EL (cell line): ENCODE results near the gene TMEM222.

Experiments used
- DNase-seq: peaks from one replicate; pipeline ENCODE4 v3.0.0-alpha.2; 2016

The TMEM222 gene

GRCh38 chr1:27306892-27307761, 14.8 kb upstream of the TMEM222 start:
- no peak for DNase-seq

DNA sequence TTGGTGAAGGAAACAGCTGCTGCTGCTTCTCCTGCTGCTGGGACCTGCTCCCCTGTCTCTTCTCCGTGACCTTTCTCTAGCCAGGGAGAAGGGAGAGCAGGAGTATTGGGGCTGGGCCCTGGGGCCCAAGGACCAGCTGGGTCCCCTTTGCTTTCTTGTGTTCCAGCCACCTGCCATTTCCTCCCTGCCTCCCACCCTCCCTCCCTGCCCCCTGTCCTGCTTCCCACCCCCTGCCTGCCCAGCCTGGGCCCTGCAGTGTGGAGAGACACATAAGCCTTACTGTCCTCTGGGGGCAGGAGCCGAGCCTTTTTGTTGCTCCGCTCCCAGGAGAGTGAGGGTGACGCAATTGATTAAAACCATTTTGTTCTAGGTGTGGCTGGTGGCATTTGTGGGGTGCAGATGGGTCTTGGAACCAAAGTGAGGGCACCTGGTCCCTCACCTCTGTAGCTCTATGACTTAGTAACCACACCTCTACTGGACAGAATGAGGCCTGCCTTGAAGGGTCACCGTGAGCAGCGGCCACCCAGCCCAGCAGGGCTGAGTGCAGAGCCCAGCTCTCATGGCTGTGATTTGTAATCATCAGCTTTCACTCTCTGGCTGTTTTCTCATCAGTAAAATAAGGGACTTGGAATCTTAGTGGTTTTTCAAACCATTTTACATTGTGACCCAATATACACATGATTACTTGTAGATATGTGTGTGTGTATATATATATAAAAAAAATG, 13.9 kb upstream of the TMEM222 start:
- no peak for DNase-seq

GRCh38 chr1:27314169-27314568, 7.8 kb upstream of the TMEM222 start:
- DNase-seq = no peak

GRCh38 chr1:27314737-27315136, 7.2 kb upstream of the TMEM222 start:
- DNase-seq = no peak

DNA sequence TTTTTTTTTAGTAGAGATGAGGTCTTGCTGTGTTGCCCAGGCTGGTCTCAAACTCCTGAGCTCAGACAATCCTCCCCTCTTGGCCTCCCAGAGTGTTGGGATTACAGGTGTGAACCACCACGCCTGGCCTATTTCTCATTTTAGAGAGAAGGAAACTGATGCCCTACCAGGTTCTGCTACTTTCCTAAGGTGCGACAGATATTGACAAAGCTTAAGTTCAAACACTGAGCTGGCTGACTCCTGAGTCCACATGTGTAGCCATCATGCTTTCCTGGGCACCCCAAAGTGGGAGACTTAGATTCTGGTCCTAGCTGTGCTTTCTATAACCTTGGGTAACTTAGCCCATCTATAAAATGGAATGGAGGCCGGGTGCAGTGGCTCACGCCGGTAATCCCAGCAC, 5.1 kb upstream of the TMEM222 start:
- DNase-seq = no peak

DNA sequence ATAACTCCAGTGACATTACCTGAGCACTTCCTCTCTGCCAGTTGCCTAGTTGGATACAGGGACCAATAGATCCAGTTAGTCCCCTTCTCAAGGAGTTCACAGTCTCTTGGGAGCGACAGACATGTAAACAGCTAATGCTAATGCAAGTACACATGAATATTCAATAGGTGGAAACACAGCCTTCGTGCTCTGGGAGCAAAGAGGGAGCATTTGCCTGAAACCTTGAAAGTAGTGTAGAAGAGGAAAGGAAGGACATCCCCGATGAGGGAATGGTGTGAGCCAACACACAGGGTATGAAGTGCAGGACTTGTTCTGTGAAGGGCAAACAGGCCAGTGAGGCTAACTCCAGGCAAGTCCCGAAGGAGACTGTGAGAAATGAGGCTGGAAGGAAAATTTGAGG, 3.8 kb upstream of the TMEM222 start:
- DNase-seq = no peak

DNA sequence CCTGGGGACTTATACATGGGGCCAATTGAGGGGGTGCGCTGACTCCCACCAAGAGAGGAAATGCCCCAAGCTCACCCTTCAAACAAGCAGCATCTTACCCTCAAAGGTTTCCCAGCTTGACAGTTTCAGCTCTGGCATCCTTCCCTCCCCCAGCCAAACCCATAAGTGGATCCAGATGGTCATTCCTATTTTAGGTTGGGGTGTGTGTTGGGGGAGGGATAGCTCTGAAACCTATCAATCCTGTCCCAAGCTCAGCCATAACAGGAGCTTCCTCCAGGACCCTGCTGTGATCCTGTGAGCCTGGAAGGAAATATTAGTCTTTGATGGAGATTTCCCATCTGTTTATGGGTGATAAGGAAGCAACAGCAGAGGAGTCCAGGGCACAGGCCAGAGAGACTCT, 3.4 kb upstream of the TMEM222 start:
- peak; percentile 28 for DNase-seq

DNA sequence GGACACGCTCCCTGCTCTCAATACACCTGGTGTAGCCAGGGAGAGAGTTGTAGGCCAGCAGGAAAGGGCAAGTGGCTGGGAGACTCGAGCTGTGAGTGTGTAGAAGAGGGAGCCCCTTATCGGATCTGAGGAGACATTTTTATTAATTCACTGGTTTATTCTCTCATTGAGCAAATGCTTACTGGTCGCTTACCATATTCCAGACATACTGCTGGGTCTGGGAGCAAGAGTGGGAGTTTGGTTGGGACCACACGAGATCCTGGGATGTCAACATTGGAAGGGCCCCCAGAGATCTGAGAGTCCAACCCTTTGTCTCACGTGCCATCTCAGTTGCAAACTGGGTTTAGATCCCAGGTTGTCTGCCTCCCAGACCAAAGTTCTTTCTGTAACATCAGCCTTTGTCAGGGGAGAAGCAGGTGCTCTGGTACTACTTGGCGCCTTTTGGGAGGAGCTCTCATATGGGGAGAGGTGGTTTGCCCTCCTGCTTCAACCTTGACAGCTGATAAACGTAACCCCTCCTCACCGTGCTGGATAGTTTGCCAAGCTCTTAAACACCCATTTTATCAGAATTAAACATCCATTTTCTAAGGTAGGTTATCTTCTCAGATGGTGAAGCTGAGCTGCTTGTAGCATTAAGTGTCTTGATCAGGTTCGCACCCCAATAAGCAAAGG, 742 bp downstream of the TMEM222 start:
- no peak for DNase-seq

- no peak for DNase-seq
These were observed 3.3 kb downstream of the TMEM222 start for GRCh38 chr1:27325286-27325685.

DNA sequence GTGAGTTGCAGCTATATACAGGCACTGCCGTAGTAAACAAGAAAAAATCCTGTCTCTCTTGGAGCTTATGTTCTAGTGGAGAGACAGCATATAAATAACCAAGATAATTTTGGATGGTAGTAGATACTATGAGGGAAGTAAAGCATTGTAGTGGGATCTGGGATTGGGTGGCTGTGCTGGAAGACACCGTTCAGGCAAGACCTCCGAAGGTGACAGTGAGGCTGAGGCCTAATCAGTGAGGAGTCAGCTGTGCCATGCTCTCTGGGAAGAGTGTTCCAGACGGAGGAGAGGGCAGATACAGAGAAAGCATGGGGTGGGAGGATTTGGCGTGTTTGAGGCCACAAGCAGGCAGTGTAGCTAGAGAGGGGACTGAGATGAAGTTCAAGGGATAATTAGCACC, 6.0 kb downstream of the TMEM222 start:
- DNase-seq = no peak

GRCh38 chr1:27330786-27331185, 8.8 kb downstream of the TMEM222 start:
- no peak for DNase-seq

DNA sequence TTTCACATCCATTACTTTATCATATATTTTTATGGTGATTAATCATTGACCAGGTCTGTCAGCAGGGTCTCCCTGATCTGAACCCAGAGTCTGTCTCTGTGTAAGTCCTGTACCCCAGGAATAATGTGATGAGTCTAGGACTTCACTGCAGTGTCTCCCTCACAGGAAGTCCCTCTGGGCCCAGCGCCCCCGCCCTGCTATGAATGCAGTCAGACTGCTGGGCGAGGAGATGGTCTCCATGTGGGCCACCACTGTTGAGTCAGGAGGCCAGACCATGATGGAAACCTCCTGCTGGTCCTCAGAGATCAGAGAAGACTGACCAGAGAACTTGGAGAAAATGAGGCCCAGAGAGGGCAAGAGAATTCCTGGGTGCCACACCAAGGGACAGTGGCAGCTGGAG, 9.5 kb downstream of the TMEM222 start:
- no peak for DNase-seq

DNA sequence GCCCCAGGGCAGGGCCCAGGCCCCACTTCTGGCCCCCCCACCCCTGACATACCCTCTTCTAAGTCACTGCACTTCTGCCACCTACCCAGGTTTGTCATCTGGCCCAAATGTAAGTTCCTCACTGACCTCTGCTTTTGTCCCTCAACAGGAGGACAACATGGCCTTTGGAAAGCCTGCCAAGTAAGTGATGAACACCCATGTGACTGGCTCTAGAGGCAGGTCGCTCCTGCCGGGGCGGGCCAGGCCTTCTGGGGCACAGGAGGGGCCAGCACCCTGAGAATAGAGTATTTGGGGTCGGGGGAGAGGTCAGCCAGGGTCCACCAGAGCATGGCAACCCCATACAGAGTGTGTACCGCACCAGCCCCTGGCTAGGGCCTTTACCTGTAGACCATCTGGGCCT, 10.0 kb downstream of the TMEM222 start:
- DNase-seq = no peak

GRCh38 chr1:27332536-27333281, 10.7 kb downstream of the TMEM222 start:
- DNase-seq = peak; percentile 45

DNA sequence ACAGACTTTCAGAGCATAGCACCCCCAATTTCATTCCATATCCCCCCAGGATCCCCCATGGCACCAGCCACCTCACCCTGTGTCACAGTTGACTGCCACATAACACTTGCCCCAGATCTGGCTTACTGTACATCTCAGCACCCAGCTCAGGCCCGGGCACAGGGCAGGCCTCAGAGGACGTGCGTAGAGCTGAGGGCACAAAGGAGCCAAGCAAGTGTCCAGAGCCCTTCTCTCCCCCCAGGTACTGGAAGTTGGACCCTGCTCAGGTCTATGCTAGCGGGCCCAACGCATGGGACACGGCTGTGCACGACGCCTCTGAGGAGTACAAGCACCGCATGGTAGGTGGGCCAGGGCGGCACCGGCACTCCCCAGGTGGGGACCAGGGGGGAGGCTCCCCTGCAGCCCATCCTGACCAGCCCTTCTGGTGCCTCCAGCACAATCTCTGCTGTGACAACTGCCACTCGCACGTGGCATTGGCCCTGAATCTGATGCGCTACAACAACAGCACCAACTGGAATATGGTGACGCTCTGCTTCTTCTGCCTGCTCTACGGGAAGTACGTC, 11.8 kb downstream of the TMEM222 start:
- DNase-seq = no peak

- DNase-seq = no peak
These were observed 13.8 kb downstream of the TMEM222 start for GRCh38 chr1:27335506-27336422.

DNA sequence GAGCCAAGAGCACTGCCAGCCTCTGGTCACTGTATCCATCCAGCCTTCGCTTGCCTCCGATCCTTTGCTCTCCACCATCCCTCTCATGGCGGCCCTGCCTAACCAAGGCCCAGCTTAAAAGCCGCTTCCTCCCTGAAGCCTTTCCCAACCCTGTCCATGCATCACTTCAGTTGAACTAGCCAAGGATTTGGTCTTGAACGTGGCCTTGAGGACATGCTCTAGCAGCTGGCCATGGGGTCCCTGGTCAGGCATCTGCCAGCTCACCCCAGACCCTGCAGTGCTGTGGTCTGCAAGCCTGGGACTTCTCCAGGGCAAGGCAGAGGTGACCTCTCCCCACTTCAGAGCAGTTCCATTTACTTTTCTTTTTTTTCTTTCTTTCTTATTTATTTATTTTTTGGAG, 14.8 kb downstream of the TMEM222 start:
- no peak for DNase-seq

GRCh38 chr1:27338751-27339150, 16.8 kb downstream of the TMEM222 start:
- DNase-seq = no peak

- DNase-seq = no peak
These were observed 17.2 kb downstream of the TMEM222 start for GRCh38 chr1:27339213-27339612.

GRCh38 chr1:27341525-27342252, 19.7 kb downstream of the TMEM222 start, which contains the start of gene SYTL1:
Gene SYTL1 (plus strand): TSS chr1:27342022. CDS start chr1:27345335, 3,313 bp downstream.
- DNase-seq = peak; percentile 76

DNA sequence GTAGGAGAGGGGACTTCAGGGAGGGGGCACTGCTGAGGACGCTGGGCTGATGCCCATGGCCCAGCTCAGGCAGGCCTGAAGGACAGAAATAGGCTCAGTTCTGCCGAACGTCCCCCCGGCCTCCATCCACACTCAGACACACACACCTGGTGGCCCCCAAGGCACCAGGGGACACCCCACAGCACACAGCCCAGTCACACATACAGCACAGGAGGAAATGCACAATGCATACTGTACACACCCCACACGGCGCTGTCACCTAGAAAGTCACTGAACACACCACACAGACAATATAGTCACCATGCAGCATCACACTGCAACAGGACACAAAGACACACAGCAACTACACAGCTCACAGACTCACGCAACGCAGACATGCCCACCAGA, 20.4 kb downstream of the TMEM222 start:
- DNase-seq = no peak
